Measurements from ENCODE around the gene CRYL1.

The CRYL1 gene

GRCh38 chr13:20398459-20398858 lies 127.2 kb downstream of the CRYL1 start:
- DNase-seq (ENCODE audit: low read depth) = no peak

GRCh38 chr13:20397896-20398295 lies 127.8 kb downstream of the CRYL1 start:
- DNase-seq (ENCODE audit: low read depth) = no peak

DNA sequence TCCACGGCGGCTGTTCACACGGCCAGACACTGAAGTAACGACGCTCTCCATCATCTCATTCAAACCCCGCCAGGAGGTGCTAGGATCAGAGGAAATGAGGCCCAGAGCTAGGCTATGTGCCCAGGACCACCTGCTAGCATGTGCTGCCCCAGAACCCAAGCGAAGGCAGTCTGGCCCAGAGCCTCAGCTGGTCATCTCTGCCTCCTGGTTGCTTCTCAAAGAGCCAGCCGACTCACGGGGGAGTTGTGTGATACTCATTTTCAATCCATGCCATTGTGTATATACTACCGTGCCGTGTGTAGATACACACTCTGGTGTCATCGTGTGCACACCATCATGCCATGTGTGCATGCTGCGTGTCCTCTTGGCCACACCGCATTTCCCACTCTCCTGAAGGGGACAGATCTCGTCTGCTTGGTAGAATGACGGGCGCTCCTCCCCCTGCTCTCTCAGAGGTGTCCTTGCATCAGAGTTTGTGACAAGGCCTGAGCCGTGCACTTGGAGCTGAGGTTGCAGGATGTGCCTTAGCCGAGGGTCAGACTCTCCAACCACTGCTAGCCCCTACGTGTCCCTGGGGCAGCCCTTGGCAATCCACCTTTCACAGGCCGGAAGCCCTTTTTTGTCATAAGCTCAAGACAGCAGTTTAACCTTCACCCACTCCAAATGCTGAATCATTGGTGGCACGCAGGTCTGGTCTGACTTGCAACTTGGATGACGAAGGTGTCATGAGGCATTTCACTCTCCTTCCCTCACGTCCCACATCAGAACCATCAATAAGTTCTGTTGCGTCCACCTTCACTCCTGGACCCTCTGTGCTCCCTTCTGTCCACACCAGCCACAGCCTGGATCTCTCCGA lies 130.4 kb downstream of the CRYL1 start:
- DNase-seq (ENCODE audit: low read depth) = no peak

GRCh38 chr13:20394506-20394905 lies 131.2 kb downstream of the CRYL1 start:
- no peak for DNase-seq (ENCODE audit: low read depth)

DNA sequence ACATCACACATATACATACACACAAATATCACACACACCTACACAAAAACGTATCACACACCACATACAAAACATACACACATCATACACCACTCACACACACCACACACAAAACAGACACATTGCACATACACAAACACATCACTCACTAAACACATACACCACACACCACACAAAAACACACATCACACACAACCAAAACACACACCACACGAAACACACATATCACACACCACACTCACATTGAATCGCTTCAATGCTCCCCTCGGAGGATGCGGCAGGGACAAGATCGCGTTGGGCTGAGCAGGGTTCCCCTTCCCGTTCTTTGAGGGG lies 131.5 kb downstream of the CRYL1 start:
- DNase-seq (ENCODE audit: low read depth) = no peak

DNA sequence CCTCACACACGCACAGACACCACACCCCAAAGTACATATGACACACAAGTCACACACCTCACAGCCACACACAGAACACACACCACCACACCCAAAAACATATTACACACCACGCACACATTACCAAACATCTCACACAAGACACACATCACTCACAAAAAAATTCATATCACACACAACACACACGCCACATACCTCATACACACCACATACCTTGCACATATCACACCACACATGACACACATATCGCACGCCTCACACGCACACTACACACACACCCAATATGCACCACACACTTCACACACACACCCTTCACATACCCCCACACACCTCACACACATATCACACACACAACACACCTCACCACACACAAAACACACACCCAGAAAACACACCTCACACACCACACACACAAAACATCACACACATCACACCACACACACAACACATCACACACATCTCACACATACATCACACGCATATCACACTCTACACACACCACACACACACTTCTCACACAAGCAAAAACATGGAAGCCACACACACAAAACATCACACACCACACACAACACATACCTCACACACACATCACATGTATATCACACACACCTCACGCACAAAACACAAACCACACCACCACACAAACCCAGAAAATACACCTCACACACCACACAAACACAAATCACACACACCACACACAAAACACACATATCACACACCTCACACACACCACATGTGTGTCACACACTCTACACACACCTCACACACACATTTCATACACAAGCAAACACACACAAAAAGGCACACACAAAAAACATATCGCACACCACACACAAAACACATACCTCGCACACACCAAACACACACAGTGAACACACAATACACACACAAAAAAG lies 132.1 kb downstream of the CRYL1 start:
- no peak for DNase-seq (ENCODE audit: low read depth)

DNA sequence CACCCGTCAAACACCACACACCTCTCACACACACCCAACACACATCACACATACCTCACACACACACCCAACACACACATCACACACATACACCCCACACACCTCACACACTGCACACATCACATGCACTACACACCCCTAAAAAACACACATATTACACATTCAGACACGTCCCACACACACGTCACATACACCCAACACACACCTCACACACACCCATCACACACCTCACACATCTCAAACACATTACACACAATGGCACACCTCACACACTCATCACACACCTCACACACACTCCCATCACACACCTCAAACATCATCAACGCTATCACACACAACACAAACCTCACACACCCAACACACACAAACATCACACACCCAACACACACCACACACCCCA lies 133.1 kb downstream of the CRYL1 start:
- DNase-seq (ENCODE audit: low read depth) = no peak

DNA sequence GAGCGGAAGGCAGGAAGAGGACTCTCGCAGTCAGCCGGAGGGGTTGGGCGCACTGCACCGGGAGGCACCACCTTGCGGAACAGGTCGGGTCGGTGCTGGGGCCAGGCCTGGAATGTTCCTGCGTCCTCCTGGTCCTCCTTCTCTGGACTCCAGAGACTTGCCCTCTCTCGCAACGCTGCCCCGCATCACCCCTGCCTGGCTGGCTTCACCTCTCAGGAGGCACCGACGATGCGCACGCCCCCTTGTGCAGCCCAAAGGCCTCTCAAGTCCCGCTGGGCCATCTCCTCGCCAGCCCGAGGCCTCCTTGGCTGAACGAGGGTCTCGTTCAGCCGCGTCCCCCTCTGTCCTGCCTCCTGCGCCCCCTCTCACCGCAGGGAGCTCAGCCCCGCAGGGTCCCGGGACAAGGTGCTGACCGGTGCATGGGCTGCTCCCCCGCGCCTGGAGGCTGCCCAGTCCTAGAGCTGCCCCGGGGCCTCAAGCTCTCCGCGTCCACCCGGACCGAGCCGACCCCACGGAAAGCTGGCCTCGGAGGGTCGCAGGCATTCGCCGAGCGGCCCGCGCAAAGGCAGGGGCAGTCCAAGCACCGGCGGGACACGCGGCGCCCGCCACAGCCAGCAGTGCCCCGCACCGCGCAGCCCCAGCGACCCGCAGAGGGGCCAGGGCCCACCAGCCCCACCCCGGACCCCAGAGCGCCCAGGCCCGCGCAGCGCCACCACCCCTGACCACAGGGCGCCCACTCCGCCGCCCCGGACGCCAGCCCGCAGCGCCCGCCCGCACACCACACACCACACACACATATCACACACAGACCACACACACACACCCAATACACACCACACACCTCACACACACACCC lies 133.8 kb downstream of the CRYL1 start:
- no peak for DNase-seq (ENCODE audit: low read depth)

DNA sequence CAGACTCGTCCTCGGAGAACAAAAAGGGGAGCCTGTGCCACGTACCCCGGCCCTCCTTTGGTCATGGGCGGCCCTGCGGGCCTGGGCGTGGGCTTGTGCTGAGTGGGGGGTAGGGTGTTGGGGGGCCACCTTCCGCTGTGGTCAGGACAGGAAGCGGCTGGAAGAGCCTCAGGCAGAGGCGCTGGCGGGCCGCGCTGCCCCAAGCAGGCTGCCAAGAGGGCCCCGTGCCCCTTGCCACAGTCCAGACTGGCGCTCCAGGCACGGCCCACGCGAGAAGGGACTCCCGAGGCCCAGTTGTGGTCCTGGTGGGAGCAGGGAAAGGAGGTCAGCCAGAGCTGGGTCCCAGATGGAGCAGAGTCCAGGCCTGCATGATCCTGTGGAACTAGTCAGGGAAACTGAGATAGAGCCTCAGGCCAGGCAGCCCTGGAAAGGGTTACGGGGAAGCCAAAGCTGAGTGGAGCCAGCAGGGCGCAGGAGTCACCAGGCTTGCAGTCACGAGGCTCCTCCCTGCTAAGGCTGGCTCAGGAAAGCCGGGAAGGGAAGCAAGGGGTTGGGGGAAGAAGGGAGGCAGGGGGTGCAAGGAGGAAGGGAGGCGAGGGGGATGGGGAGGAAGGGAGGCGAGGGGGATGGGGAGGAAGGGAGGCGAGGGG lies 135.0 kb downstream of the CRYL1 start:
- DNase-seq (ENCODE audit: low read depth) = no peak

GRCh38 chr13:20389696-20390525 lies 135.7 kb downstream of the CRYL1 start:
- DNase-seq (ENCODE audit: low read depth) = peak; percentile 61

GRCh38 chr13:20388184-20388583 lies 137.5 kb downstream of the CRYL1 start:
- DNase-seq (ENCODE audit: low read depth) = no peak

- DNase-seq (ENCODE audit: low read depth) = peak; percentile 53
Observed at GRCh38 chr13:20387441-20387971, 138.2 kb downstream of the CRYL1 start.

- DNase-seq (ENCODE audit: low read depth) = no peak
Observed at GRCh38 chr13:20387006-20387405, 138.7 kb downstream of the CRYL1 start.

DNA sequence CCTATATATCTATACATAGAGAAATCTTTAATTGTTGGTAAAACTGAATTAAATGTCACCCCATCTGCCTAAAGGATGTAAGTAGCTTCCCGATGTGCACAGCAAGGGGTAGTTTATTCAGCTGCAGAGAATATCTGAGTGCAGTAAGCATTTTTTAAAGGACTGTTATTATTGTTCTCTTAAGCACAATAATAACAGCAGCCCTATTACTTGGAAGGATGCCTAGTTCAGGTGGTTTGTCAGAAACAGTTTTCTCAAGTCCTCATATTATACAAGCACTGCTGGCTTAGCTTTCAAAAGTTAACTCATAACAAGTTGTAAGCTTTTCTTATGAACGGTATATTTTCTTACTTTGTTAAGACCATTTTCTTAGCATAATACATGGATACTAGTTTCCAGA lies 142.6 kb downstream of the CRYL1 start:
- no peak for DNase-seq (ENCODE audit: low read depth)

DNA sequence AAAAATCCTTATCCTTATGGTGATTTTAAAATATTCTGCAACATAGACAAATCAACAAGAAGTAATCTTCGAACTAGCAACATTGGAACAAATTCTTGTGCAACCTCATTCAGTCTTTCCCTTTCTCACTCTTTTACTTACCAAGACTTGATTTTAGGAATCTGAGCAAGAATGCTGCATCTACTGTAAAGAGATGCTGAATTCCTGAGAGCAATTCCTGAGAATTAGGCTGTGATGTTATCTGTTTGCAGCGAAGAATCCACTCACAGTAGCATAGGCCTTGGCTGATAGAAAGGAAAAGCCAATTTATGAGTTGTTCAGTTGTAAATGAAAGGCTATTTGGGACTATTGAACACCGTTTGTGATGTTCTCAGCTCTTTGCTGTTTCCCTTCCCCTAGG lies 144.3 kb downstream of the CRYL1 start:
- DNase-seq (ENCODE audit: low read depth) = no peak

DNA sequence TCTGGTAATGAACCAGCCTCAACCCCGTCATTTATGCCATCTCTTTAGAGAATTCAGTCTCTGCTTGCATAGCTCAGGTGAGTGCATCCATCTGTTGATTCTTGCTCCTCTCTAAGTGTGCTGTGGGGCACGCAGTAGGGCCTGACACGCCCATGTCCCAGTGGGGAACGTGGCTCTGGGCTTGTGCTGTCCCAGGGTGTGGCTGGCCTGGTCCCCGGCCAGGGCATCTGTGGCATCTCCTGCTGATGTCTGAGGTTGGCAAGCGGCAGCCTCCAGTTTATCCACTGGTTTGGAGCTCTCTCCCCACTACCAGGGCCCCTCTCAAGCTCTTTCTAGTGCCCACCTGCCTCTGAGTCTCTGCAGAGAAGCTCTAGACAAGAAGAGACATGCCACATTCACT lies 146.9 kb downstream of the CRYL1 start:
- DNase-seq (ENCODE audit: low read depth) = no peak

DNA sequence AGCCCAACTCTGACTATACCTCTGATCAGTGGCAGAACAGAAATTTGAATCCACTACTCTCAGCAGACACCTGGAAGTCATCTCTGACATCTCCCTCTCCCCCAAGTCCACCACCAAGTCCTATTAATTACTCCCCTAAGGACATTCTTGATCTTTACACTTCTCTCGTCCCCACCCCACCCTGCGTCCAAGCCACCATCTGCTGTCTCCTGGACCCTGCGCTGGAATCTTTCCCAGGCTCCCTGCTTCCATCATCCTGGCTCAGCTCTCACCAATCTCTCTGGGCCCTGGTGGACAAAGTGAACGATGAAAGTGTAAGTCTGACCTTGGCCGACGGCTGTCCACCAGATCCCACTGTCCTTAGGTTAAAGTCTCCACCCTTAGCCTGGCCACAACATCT lies 147.9 kb downstream of the CRYL1 start:
- no peak for DNase-seq (ENCODE audit: low read depth)

DNA sequence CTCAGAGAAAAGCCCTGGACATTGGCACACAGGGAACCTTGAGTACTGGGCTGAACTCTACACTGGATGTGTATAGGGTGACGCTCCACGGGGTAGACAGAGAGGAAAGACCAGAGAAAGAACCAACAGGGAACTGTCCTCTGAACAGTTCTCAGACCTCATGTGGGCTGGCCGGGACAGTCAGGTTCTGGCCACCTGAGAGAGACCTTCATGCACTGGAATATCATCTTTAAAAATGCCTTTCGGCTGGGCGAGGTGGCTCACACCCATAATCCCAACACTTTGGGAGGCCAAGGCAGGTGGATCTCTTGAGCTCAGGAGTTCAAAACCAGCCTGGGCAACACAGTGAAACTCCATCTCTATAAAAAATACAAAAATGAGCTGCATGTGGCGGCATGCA lies 149.8 kb downstream of the CRYL1 start:
- no peak for DNase-seq (ENCODE audit: low read depth)

DNA sequence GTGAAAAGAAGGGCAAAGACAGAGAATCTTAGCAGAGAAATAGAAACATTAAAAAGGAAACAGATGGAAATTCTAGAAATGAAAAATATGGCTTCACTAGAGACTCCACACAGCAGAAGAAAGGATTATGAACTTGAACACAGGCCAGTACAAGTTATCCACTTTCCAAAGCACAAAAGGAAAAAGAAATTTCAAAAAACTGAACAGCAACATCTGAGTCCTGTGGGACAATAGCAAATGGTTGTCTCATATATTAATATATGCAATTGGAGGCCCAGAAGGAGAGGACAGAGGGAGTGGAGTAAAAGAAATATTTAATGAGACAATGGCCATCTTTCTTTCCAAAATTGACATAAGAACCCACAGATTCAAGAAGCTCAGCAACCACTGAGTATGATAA lies 151.8 kb downstream of the CRYL1 start:
- DNase-seq (ENCODE audit: low read depth) = no peak

- DNase-seq (ENCODE audit: low read depth) = no peak
Observed at GRCh38 chr13:20371825-20372224, 153.8 kb downstream of the CRYL1 start.
